Right atrium auricular region (tissue), 2 donors: ENCODE data around the gene SUPT20H. TPM values are rescaled to one million over a fixed set of nuclear protein-coding genes. Genes with fewer than 3 reads are reported as not detected.
"Not testable (repeated sequence)": the region's sequence is repeated elsewhere in the genome, so short reads cannot be mapped to it uniquely, and the experiment has no call there.

Experiments
- DNase-seq: peaks from one replicate; pipeline ENCODE4 v3.0.0-alpha.2; 2019; ENCODE audit warnings: low spot score
- H3K27ac ChIP-seq, 2 donors: fragments of 200-600 bp; sonication (generic); 1 replicate in 1 of 2; 2 replicates in 1 of 2; pipeline ENCODE4 v1.5.1; 2016 to 2019
- H3K27me3 ChIP-seq, 2 donors: fragments of 200-600 bp; sonication (generic); one replicate each; pipeline versions ENCODE4 v1.5.1 to v1.6.0; 2017 to 2019
- H3K36me3 ChIP-seq: fragments of 200-600 bp; sonication (generic); one replicate; pipeline ENCODE4 v1.5.1; 2016
- H3K4me1 ChIP-seq, 2 donors: fragments of 200-600 bp; sonication (generic); one replicate each; pipeline versions ENCODE4 v1.5.1 to v1.6.0; 2017 to 2019
- H3K4me3 ChIP-seq, 2 donors: fragments of 200-600 bp; sonication (generic); 1 replicate in 1 of 2; 2 replicates in 1 of 2; pipeline ENCODE4 v1.5.1; 2017 to 2019; ENCODE audit warnings: mild to moderate bottlenecking in 1 of 2, moderate library complexity in 1 of 2
- H3K9me3 ChIP-seq, 2 donors: fragments of 200-600 bp; sonication (generic); one replicate each; pipeline ENCODE4 v1.5.1; 2019
- CTCF ChIP-seq, 2 donors: fragments of 200-600 bp; sonication (generic); IDR thresholded peaks; one replicate each; pipeline ENCODE4 v1.5.1; 2019; ENCODE audit warnings: antibody characterized with exemption in 2 of 2
- total RNA-seq, 2 donors: library from RNA; depleted of rRNA; stranded (reverse); fragments of >200 nt; gene quantifications; one replicate each; pipeline ENCODE4 v1.1.0, GENCODE V29; 2016

Gene SUPT20H
- total RNA-seq, 2 donors from 2014 or later = 21.6 to 23.7 TPM

GRCh38 chr13:37065890-37066526 lies 6.5 kb upstream of the SUPT20H start:
- Histone ChIP-seq H3K36me3 (no peaks in the 10 kb centered on the region), H3K9me3 (no peaks in the 10 kb centered on the region), H3K4me1 (no peaks in the 10 kb centered on the region), H3K4me3 (no peak overlapping the region), H3K27ac (no peak overlapping the region), H3K27me3 (no peaks in the 10 kb centered on the region)
- no peak for DNase-seq
- no peak for TF ChIP-seq CTCF (IDR thresholded peaks at IDR 0.05)

DNA sequence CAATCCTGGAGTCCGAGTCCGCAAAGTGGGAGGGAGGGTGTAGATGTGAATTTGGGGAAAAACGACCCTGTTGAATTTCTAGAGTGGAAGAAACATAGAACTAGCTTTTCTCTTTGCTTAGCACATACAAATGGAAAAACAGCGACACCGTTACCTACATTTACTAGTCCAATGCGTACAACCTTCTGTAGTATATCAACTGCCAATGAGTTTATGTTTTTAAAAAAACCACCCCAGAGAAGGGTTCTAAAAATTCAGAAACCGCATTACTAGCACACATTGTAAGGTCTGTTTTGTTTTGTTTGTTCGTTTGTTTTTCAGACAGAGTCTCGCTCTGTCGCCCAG lies 332 bp upstream of the SUPT20H start:
- H3K27me3 ChIP-seq = no peaks in the 10 kb centered on the region
- no peaks in the 10 kb centered on the region for H3K9me3 ChIP-seq
- DNase-seq = no peak
- no peak for TF ChIP-seq CTCF (IDR thresholded peaks at IDR 0.05)
- peaks cover 0 to 11% of the 10 kb centered on the region in 2 donors for H3K4me1 ChIP-seq
- peak overlapping the region; percentile 85 to 92 for H3K27ac ChIP-seq
- H3K36me3 ChIP-seq = no peaks in the 10 kb centered on the region
- H3K4me3 ChIP-seq = peak overlapping the region; percentile 64 to 84

GRCh38 chr13:37056228-37056627 lies 3.3 kb downstream of the SUPT20H start:
- not testable (repeated sequence) for H3K27ac ChIP-seq, H3K27me3 ChIP-seq, DNase-seq, H3K4me3 ChIP-seq, H3K36me3 ChIP-seq, H3K9me3 ChIP-seq
- H3K4me1 ChIP-seq = peaks cover 0 to 11% of the 10 kb centered on the region in 2 donors

GRCh38 chr13:37053111-37053510 lies 6.4 kb downstream of the SUPT20H start:
- DNase-seq, H3K36me3 ChIP-seq, H3K27me3 ChIP-seq, H3K4me3 ChIP-seq, H3K9me3 ChIP-seq, H3K4me1 ChIP-seq, H3K27ac ChIP-seq: not testable (repeated sequence)

- H3K9me3 ChIP-seq = no peaks in the 10 kb centered on the region
- peaks cover 17% of the 10 kb centered on the region for H3K36me3 ChIP-seq
- TF ChIP-seq CTCF (IDR thresholded peaks at IDR 0.05) = no peak
- H3K27ac ChIP-seq = no peak overlapping the region
- no peaks in the 10 kb centered on the region for H3K27me3 ChIP-seq
- H3K4me1 ChIP-seq = no peaks in the 10 kb centered on the region
- DNase-seq = no peak
- H3K4me3 ChIP-seq = no peak overlapping the region
These were observed 9.7 kb downstream of the SUPT20H start for GRCh38 chr13:37049810-37050209.

GRCh38 chr13:37047846-37048245 lies 11.6 kb downstream of the SUPT20H start:
- no peak overlapping the region for H3K4me3 ChIP-seq
- H3K9me3 ChIP-seq = no peaks in the 10 kb centered on the region
- H3K4me1 ChIP-seq = no peaks in the 10 kb centered on the region
- no peak overlapping the region for H3K27ac ChIP-seq
- H3K27me3 ChIP-seq = no peaks in the 10 kb centered on the region
- no peak for TF ChIP-seq CTCF (IDR thresholded peaks at IDR 0.05)
- no peak for DNase-seq
- peaks cover 29% of the 10 kb centered on the region for H3K36me3 ChIP-seq

- Histone ChIP-seq H3K4me3 (no peak overlapping the region), H3K36me3 (peaks cover 37% of the 10 kb centered on the region), H3K27ac (no peak overlapping the region), H3K27me3 (no peaks in the 10 kb centered on the region), H3K4me1 (no peaks in the 10 kb centered on the region), H3K9me3 (no peaks in the 10 kb centered on the region)
- no peak for DNase-seq
- no peak for TF ChIP-seq CTCF (IDR thresholded peaks at IDR 0.05)
These were observed 12.5 kb downstream of the SUPT20H start for GRCh38 chr13:37047032-37047431.
